ENCODE results near the gene SLC25A25.

The SLC25A25 gene

DNA sequence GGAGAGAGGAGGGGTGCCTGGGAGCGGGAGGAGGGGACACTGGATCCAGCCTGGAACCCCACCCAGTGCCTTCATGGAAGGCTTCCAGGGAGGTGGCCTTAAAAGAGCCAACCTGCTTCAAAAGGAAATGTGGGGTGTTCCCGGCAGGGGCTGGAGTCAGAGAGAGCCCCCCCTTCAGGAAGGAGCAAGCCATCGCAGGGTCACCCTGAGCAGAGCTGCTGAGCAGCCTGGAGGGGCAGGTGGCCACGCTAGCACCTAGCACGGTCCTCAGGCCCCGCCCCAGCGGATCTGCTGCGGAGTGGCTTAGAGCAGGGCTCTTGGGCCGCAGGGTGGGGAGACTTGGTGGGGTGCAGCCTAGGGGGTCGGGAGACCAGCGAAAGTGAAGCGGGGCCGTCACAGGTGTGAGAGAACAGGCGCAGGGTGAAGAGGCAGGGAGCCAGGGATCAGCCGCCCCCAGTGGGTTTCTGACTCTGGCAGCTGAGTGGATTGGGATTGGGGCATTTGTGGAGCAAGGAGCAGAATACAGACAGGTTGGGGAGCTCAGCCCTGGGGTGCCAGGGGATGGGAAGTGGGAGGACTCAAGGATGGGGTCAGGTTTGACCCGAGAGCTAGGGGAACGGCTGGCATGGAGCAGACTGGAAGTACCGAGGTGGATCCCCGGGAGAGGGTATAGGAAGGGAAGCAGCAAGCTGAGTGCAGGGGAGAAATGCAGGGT lies 82.7 kb downstream of the SLC25A25 start:
- DNase-seq, result no peak

DNA sequence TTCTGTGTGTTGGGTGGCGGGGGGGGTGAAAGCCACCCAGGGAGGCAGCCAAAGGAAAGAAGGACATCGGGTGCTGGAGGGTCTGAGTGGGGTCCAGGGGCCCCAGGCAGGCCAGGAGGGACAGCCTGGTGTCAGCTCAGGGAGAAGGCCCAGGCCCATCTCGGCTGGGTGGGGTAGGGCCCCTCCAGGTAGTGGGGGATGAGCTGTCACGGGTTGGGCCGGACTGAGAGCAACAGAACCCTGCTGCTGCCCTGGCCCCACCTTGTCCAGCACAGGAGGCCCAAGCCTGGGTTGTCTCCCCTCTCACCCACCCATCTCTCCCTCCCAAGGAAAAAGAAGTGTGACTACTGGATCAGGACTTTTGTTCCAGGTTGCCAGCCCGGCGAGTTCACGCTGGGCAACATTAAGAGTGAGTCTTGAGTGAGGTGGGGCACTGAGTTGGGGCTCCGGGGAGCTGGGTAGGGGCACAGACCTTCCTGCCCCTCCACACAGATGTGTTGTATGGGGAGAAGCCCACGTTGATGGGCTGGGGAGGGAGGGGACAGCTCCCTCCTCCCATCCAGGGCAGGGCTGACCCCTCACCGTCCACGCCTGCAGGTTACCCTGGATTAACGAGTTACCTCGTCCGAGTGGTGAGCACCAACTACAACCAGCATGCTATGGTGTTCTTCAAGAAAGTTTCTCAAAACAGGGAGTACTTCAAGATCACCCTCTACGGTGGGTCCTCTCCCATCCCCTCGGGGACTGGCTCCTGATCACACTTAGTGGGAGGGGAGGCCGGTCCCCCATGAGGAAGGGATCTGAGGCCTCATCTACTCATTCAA lies 83.5 kb downstream of the SLC25A25 start:
- no peak for DNase-seq

GRCh38 chr9:128152133-128153059 lies 84.4 kb downstream of the SLC25A25 start:
- DNase-seq, result no peak

GRCh38 chr9:128153060-128153946 lies 85.3 kb downstream of the SLC25A25 start:
- DNase-seq, result no peak

- DNase-seq, result no peak
These were observed 86.1 kb downstream of the SLC25A25 start for GRCh38 chr9:128153947-128154695.

GRCh38 chr9:128155736-128156500 lies 87.9 kb downstream of the SLC25A25 start:
- no peak for DNase-seq

All from activated CD4-positive, alpha-beta T cell treated with anti-CD3 and anti-CD28 coated beads for 4 hours (primary cell).